ENCODE results near the gene GCNA.

GCNA gene

DNA sequence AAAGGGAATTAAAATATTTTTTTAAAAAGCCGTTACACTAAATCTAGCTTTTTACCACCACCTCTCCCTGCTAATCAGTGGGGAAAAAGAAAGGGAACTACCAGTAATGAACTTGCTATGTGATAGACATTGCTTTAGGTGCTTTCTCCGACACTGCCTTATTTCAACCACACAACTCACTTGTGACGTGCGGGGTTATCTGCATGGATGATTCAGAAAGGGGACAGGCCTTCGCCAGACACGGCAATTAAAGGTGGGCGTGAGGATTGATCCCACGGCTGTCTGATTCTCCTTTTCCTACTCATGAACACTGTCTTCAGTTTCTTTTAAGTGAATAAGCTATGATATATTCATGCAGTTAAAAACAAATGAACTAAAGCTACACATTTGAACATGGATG is 41.0 kb downstream of the GCNA start:
- no peak overlapping the region for H3K4me3 ChIP-seq (ENCODE audit: control insufficient read depth, low read depth, low read length)
- DNase-seq (ENCODE audit: low read depth) = no peak
- TF ChIP-seq, protein P1, sequence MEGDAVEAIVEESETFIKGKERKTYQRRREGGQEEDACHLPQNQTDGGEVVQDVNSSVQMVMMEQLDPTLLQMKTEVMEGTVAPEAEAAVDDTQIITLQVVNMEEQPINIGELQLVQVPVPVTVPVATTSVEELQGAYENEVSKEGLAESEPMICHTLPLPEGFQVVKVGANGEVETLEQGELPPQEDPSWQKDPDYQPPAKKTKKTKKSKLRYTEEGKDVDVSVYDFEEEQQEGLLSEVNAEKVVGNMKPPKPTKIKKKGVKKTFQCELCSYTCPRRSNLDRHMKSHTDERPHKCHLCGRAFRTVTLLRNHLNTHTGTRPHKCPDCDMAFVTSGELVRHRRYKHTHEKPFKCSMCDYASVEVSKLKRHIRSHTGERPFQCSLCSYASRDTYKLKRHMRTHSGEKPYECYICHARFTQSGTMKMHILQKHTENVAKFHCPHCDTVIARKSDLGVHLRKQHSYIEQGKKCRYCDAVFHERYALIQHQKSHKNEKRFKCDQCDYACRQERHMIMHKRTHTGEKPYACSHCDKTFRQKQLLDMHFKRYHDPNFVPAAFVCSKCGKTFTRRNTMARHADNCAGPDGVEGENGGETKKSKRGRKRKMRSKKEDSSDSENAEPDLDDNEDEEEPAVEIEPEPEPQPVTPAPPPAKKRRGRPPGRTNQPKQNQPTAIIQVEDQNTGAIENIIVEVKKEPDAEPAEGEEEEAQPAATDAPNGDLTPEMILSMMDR (IDR thresholded peaks at IDR 0.05; ENCODE audit: control insufficient read depth, insufficient read depth, low read depth, low read length, missing control alignments) = no peak

DNA sequence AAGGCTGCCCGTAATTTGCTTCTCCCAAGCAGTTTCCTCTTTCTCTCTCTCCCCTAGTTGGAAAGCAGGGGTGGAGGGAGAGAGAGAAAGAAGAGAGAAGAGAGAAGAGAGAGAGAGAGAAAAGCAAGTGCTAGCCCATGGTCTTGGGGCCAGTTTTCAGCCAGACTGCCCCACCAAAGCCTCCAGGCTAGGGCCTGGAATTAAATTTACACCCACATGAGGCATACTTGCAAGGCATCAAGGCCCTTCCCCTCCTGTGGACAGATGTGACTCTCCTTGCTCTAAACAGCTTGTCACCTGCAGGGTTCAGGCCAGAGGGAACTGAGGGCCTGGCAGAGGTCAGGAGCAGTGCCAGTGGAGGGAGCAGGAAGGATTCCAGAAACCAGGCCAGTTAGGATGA is 41.7 kb downstream of the GCNA start:
- H3K4me3 ChIP-seq (ENCODE audit: control insufficient read depth, low read depth, low read length) = no peak overlapping the region
- no peak for DNase-seq (ENCODE audit: low read depth)
- TF ChIP-seq, protein P1 (IDR thresholded peaks at IDR 0.05; ENCODE audit: control insufficient read depth, insufficient read depth, low read depth, low read length, missing control alignments) = no peak

DNA sequence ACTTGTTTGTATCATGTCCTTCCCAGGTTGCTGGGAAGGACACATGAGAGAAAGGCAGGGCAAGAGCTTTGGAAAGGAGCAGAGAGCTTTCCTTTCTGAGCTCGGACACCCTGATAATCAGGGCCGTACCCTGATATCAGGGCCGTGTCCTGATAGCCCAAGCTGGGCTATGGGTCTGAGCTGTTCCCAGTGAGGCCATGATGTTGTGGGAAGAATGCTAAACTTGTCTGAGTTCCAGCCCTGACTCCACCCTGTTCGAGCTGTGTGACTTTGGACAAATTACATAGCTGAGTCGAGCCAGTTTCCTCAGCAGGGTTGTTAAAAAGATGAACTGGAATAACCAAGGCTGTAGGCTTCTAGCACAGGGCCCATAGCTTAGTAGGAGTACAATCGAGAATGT is 43.4 kb downstream of the GCNA start:
- DNase-seq (ENCODE audit: low read depth) = no peak
- no peak overlapping the region for H3K4me3 ChIP-seq (ENCODE audit: control insufficient read depth, low read depth, low read length)
- TF ChIP-seq, protein P1 (IDR thresholded peaks at IDR 0.05; ENCODE audit: control insufficient read depth, insufficient read depth, low read depth, low read length, missing control alignments) = no peak

DNA sequence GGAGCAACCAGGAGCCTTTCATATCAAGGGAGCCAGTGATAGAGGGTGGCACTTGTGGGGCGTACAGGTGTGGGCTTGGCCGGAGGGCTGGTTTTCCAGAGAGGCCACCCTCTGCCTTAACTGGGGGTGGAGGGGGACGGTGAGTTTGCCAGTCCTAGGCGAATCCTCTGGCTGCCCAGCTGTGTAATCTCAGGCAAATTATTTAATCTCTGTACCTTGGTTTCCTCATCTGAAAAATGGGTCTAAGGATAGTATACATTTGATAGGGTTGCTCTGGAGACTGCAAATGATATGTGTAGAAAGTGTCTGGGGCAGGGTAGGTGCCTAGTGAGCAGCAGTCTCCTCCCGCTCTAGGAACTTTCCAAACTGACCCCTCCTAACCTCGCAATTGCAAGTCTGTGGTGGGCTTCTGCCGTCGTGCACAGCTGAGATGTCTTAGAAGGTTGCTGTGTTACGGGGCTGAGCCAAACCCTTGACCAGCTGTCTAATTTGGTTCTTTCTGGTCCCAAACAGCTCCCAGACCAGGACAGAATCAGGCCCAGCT is 43.9 kb downstream of the GCNA start:
- TF ChIP-seq, protein P1 (IDR thresholded peaks at IDR 0.05; ENCODE audit: control insufficient read depth, insufficient read depth, low read depth, low read length, missing control alignments) = no peak
- H3K4me3 ChIP-seq (ENCODE audit: control insufficient read depth, low read depth, low read length) = no peak overlapping the region
- no peak for DNase-seq (ENCODE audit: low read depth)

DNA sequence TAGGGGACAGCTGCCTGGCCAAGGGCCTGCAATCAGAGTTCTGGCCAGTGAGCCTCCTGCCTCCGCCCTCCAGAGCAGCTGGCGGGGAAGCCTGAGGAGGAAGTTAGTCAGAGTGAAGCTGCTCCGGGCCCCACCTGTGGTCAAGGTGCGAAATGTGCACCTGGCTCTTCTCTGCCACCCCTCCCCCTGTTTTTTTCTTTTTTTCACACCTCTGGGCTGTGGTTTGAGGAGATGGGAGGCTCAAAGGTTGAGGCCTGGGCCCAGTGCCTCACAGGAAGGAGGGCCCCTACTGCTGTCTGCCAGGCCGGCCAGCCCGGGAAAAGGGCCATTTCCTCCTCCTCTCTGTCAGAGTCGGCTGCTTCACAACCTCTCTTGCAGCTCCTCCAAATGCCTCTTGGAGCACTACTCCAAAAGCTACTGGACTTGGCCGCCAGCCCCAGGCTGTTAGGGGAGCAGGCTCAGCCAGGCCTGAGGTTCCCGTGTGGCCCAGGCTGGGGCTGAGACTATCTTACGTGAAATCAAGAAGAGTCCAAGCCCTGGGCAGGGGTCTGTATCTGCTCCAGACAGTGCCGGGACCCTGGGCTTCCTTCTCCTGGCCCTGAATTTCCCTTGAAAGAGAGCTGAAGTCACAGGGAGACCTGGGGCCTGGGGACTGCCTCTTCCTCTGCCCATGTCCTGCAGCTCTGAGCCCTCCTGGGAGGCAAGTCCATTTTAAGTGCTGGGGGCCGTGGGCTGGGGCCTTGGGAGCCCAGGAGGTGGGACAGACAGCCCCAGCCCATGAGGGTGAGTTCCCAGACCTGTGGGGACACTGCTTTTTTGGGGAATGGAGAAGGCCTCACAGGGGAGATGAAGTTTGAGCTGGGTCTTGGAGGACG is 44.6 kb downstream of the GCNA start:
- no peak overlapping the region for H3K4me3 ChIP-seq (ENCODE audit: control insufficient read depth, low read depth, low read length)
- DNase-seq (ENCODE audit: low read depth) = peak; percentile 34
- TF ChIP-seq, protein P1 (IDR thresholded peaks at IDR 0.05; ENCODE audit: control insufficient read depth, insufficient read depth, low read depth, low read length, missing control alignments) = peak; percentile 35

DNA sequence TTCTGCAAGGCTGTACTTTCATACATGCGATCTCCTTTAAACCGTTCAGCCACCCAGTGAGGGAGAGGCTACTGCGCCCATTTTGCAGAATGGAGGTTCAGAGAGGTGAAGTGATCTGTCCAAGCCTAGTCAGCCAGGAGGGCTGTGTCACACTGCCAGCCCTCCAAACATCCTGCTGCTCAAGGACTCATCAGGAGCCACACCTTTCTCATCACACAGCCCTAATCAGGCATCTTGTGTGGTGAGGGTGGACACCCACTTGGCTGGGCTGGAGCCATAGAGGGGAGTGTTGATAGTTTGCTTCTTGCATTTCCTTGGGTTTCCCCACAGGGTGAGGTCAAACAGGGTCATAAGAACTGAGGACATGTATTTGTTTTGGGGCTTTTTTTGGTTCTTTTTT is 45.5 kb downstream of the GCNA start:
- TF ChIP-seq, protein P1 (IDR thresholded peaks at IDR 0.05; ENCODE audit: control insufficient read depth, insufficient read depth, low read depth, low read length, missing control alignments) = no peak
- DNase-seq (ENCODE audit: low read depth) = no peak
- no peak overlapping the region for H3K4me3 ChIP-seq (ENCODE audit: control insufficient read depth, low read depth, low read length)
